Effector memory CD4-positive, alpha-beta T cell (primary cell): ENCODE results near the gene EEF2KMT.
"Not testable (repeated sequence)": the region's sequence is repeated elsewhere in the genome, so short reads cannot be mapped to it uniquely, and the experiment has no call there.

Source experiments
- DNase-seq, 3 donors: peaks; one replicate each; pipeline ENCODE4 v3.0.0-alpha.2; 2020
- H3K27ac ChIP-seq: 2 replicates; pipeline ENCODE4 v1.7.0; 2013; ENCODE audit warnings: mild to moderate bottlenecking, low read length, moderate library complexity; ENCODE audit not compliant: insufficient read depth, poor library complexity, severe bottlenecking
- H3K27me3 ChIP-seq: replicated peaks from 2 replicates; pipeline ENCODE4 v1.7.0; 2013; ENCODE audit warnings: mild to moderate bottlenecking, low read length; ENCODE audit not compliant: insufficient read depth, control insufficient read depth, poor library complexity, severe bottlenecking
- H3K36me3 ChIP-seq: 2 replicates; pipeline ENCODE4 v1.7.0; 2013; ENCODE audit warnings: mild to moderate bottlenecking, low read length, moderate library complexity; ENCODE audit not compliant: control insufficient read depth, insufficient read depth
- H3K4me1 ChIP-seq: 2 replicates; pipeline ENCODE4 v1.7.0; 2013; ENCODE audit warnings: low read length, mild to moderate bottlenecking; ENCODE audit not compliant: control insufficient read depth, insufficient read depth, poor library complexity, severe bottlenecking
- H3K4me3 ChIP-seq: 2 replicates; pipeline ENCODE4 v1.7.0; 2013; ENCODE audit warnings: low read length, low read depth, mild to moderate bottlenecking; ENCODE audit not compliant: insufficient read depth, poor library complexity, severe bottlenecking
- H3K9me3 ChIP-seq: 2 replicates; pipeline ENCODE4 v1.7.0; 2013; ENCODE audit warnings: mild to moderate bottlenecking, low read length, moderate library complexity; ENCODE audit not compliant: control insufficient read depth

Gene EEF2KMT

GRCh38 chr16:5116780-5117295 is 19.2 kb upstream of the EEF2KMT start:
- H3K4me3 ChIP-seq, H3K4me1 ChIP-seq, H3K27me3 ChIP-seq, H3K9me3 ChIP-seq, H3K36me3 ChIP-seq, DNase-seq, H3K27ac ChIP-seq: not testable (repeated sequence)

- not testable (repeated sequence) for H3K4me1 ChIP-seq, H3K27ac ChIP-seq, H3K36me3 ChIP-seq, DNase-seq, H3K27me3 ChIP-seq, H3K4me3 ChIP-seq, H3K9me3 ChIP-seq
Measured at GRCh38 chr16:5110933-5111332, 13.3 kb upstream of the EEF2KMT start.

GRCh38 chr16:5108505-5109158 is 11.0 kb upstream of the EEF2KMT start:
- Histone ChIP-seq H3K36me3 (no peaks in the 10 kb centered on the region), H3K4me1 (no peaks in the 10 kb centered on the region), H3K27me3 (no peaks in the 10 kb centered on the region), H3K9me3 (no peaks in the 10 kb centered on the region), H3K4me3 (no peak overlapping the region), H3K27ac (no peak overlapping the region)
- DNase-seq, result no peak

GRCh38 chr16:5105039-5105438 is 7.4 kb upstream of the EEF2KMT start:
- DNase-seq, H3K27me3 ChIP-seq, H3K4me3 ChIP-seq, H3K27ac ChIP-seq, H3K9me3 ChIP-seq, H3K36me3 ChIP-seq, H3K4me1 ChIP-seq: not testable (repeated sequence)

- not testable (repeated sequence) for H3K27me3 ChIP-seq, H3K36me3 ChIP-seq, H3K4me3 ChIP-seq, H3K9me3 ChIP-seq, H3K4me1 ChIP-seq, DNase-seq, H3K27ac ChIP-seq
Measured at GRCh38 chr16:5103296-5104032, 5.9 kb upstream of the EEF2KMT start.

- not testable (repeated sequence) for H3K36me3 ChIP-seq, DNase-seq, H3K27me3 ChIP-seq, H3K4me1 ChIP-seq, H3K9me3 ChIP-seq, H3K27ac ChIP-seq, H3K4me3 ChIP-seq
Measured at GRCh38 chr16:5099174-5099573, 1.6 kb upstream of the EEF2KMT start.

GRCh38 chr16:5098221-5099159 is 895 bp upstream of the EEF2KMT start:
- H3K9me3 ChIP-seq, H3K27me3 ChIP-seq, H3K36me3 ChIP-seq, H3K4me1 ChIP-seq: not testable (repeated sequence)
- peak overlapping the region; percentile 57 for H3K4me3 ChIP-seq
- DNase-seq, result peak; percentile 58 to 96 (median 63)
- peak overlapping the region; percentile 74 for H3K27ac ChIP-seq

GRCh38 chr16:5097061-5097469 is 530 bp downstream of the EEF2KMT start:
- H3K4me3 ChIP-seq, result peak overlapping the region; percentile 51
- not testable (repeated sequence) for H3K4me1 ChIP-seq, H3K36me3 ChIP-seq, H3K9me3 ChIP-seq, H3K27me3 ChIP-seq
- H3K27ac ChIP-seq, result peak overlapping the region; percentile 74
- peak; percentile 4 to 23 (median 13) for DNase-seq

GRCh38 chr16:5096437-5097060 is 1.0 kb downstream of the EEF2KMT start:
- H3K4me3 ChIP-seq, DNase-seq, H3K27me3 ChIP-seq, H3K9me3 ChIP-seq, H3K36me3 ChIP-seq, H3K4me1 ChIP-seq: not testable (repeated sequence)
- peak overlapping the region; percentile 74 for H3K27ac ChIP-seq
